ENCODE results near the gene HIVEP3.

DNA sequence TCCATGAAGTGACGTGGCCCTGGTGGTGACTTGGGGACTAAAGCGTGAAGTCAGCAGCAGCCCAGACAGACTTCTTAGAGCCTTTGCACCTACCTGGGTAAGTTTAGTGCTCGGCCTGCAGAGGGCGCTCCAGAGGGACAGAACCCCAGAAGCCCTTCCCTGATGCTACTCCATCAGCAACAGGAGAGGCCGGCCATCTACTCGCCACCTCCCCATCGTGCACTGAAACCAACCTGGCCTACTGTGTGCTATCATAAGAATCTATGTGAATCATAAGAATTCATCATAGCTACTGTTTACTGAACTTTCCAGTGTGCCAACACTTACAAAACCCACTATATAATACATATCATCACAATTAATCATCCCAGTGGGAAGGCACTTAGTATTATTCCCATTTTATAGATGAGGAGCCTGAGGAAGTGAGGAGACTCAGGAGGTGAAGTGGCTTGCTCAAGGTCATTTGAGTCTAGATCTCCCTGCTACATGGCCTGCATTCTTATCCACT, 426.3 kb downstream of the HIVEP3 start:
- TF ChIP-seq POLR2AphosphoS5 (IDR thresholded peaks at IDR 0.05; ENCODE audit: low read depth) (no peak), REST (IDR thresholded peaks at IDR 0.05; ENCODE audit: insufficient replicate concordance, low read depth) (no peak)
